ENCODE results near the gene CD320. TPM values are rescaled to one million over a fixed set of nuclear protein-coding genes. Genes with fewer than 3 reads are reported as not detected.
"Not testable (repeated sequence)": the region's sequence is repeated elsewhere in the genome, so short reads cannot be mapped to it uniquely, and the experiment has no call there.

Gene CD320
- total RNA-seq, 1 experiment from 2014 or later, result 129 TPM

GRCh38 chr19:8320564-8321066 is 12.5 kb upstream of the CD320 start:
- no peaks in the 10 kb centered on the region for H3K9me3 ChIP-seq
- H3K27me3 ChIP-seq, result no peaks in the 10 kb centered on the region
- H3K36me3 ChIP-seq, result peaks cover 57% of the 10 kb centered on the region
- DNase-seq, result no peak
- H3K4me3 ChIP-seq, result peak overlapping the region; percentile 93

- Histone ChIP-seq H3K9me3 (no peaks in the 10 kb centered on the region), H3K4me3 (peak overlapping the region; percentile 93), H3K27me3 (no peaks in the 10 kb centered on the region), H3K36me3 (peaks cover 64% of the 10 kb centered on the region)
- DNase-seq, result no peak
Observed at GRCh38 chr19:8319807-8320520, 11.8 kb upstream of the CD320 start.

- not testable (repeated sequence) for H3K27me3 ChIP-seq, H3K4me3 ChIP-seq, H3K9me3 ChIP-seq, DNase-seq
- H3K36me3 ChIP-seq, result peaks cover 67% of the 10 kb centered on the region
Observed at GRCh38 chr19:8318835-8319234, 10.7 kb upstream of the CD320 start.

- Histone ChIP-seq H3K27me3 (no peaks in the 10 kb centered on the region), H3K36me3 (peaks cover 65% of the 10 kb centered on the region), H3K9me3 (no peaks in the 10 kb centered on the region), H3K4me3 (no peak overlapping the region)
- no peak for DNase-seq
Observed at GRCh38 chr19:8316351-8317125, 8.4 kb upstream of the CD320 start.

GRCh38 chr19:8314981-8315640 is 7.0 kb upstream of the CD320 start:
- H3K4me3 ChIP-seq, H3K27me3 ChIP-seq, H3K9me3 ChIP-seq, DNase-seq: not testable (repeated sequence)
- H3K36me3 ChIP-seq, result peaks cover 76% of the 10 kb centered on the region

- Histone ChIP-seq H3K36me3 (peaks cover 88% of the 10 kb centered on the region), H3K27me3 (no peaks in the 10 kb centered on the region), H3K9me3 (no peaks in the 10 kb centered on the region), H3K4me3 (no peak overlapping the region)
- no peak for DNase-seq
Observed at GRCh38 chr19:8311461-8312260, 3.5 kb upstream of the CD320 start.

DNA sequence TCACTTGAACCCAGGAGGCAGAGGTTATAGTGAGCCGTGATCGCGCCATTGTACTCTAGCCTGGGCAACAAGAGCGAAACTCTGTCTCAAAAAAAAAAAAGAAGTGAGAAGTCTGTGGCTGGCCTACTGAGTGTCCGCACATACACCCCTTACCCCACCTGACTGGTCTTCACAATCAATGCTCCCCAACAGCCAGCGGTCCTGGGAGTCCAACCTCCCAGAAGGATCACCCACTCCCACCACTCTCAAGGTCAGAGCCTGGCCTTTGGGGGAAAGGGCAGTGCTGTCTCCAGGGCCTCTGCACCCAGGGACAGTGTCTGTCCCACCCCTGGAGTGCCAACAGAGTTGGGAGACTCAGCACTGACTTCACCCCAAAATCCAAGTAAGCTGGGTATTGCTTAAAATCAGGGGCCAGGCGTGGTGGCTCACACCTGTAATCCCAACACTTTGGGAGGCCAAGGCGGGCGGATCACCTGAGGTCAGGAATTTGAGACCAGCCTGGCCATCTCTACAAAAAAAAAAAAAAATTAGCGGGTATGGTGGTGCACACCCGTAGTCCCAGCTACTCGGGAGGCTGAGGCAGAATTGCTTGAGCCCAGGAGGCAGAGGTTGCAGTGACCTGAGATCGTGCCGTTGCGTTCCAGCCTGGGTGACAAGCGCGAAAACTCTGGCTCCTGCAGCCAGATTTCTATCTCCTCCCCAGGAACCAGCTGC is 2.3 kb upstream of the CD320 start:
- Histone ChIP-seq H3K27me3 (no peaks in the 10 kb centered on the region), H3K36me3 (peaks cover 83% of the 10 kb centered on the region), H3K4me3 (no peak overlapping the region), H3K9me3 (no peaks in the 10 kb centered on the region)
- DNase-seq, result no peak

GRCh38 chr19:8308891-8309291 is 733 bp upstream of the CD320 start:
- DNase-seq, result no peak
- Histone ChIP-seq H3K27me3 (no peaks in the 10 kb centered on the region), H3K4me3 (peak overlapping the region; percentile 58; the same call in 1 of the 2 replicates), H3K9me3 (no peaks in the 10 kb centered on the region), H3K36me3 (peaks cover 82% of the 10 kb centered on the region)

- Histone ChIP-seq H3K27me3 (no peaks in the 10 kb centered on the region), H3K36me3 (peaks cover 77% of the 10 kb centered on the region), H3K4me3 (peak overlapping the region; percentile 58), H3K9me3 (no peaks in the 10 kb centered on the region)
- DNase-seq, result no peak
Observed at GRCh38 chr19:8307400-8307964, 676 bp downstream of the CD320 start.

DNA sequence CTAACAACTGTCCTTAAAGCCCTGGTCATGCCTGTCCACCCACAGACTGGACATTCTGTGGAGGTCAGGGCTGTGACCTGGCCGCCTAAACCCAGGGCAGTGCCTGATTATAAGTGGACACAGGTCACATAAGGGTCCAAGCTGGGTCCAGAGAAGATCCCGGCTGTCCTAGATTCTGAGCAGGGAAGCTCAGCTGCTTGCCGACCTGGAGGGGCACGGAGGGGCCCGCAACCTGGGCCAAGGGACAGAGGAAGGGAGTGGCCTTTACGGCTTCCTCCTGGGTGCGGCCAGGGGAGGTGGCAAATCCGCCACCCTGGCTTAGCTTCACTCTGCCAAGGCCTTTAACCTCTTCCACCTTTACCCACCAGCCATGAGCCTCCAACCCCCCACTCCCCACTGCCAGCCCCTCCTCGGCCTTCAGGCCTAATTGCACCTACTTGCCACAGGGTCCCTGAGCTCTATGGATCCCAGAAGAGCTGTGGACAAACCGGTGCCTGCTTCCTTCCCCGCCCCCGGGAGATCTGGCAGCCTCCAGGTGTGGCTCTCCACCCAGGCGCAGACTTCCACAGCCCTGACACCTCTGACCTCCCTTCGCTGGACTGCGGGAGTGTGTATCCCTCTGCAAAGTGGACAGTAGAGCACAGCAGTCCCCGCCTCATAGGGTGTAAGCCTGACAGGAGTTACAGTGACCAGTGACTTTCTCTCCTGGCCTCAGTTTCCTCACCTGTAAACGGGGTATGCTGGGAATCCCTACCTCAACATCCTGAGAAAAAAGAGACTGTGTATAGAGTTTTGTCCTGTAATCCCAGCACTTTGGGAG is 1.7 kb downstream of the CD320 start:
- H3K36me3 ChIP-seq, result peaks cover 67% of the 10 kb centered on the region
- no peaks in the 10 kb centered on the region for H3K9me3 ChIP-seq

DNA sequence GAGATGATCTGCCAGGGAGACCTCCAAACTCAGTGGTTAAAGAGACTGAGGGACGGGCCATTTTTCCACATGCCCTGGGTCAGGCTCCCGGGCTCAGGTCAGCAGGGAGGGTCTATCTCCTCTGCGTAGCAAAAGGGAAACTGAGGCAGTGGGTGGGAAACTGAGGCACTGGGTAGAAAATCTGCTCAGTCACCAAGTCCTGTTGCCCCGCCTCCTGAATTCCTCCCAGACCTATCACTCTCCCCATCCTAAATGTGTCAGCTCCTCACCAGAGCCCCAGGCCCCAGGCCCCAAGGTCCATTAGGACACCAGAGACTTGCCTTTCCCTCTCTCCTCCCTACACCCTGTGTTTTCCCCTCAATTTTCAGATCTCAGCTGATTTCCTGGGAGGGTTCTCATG is 2.4 kb downstream of the CD320 start:
- Histone ChIP-seq H3K36me3 (peaks cover 60% of the 10 kb centered on the region), H3K9me3 (no peaks in the 10 kb centered on the region), H3K27me3 (no peaks in the 10 kb centered on the region), H3K4me3 (no peak overlapping the region)
- no peak for DNase-seq

More for the DNA sequence above, 1.7 kb downstream of the CD320 start:
- DNase-seq, result no peak
- Histone ChIP-seq H3K27me3 (no peaks in the 10 kb centered on the region), H3K4me3 (no peak overlapping the region)

GRCh38 chr19:8304841-8305621 is 3.1 kb downstream of the CD320 start:
- Histone ChIP-seq H3K4me3 (no peak overlapping the region), H3K9me3 (no peaks in the 10 kb centered on the region), H3K27me3 (no peaks in the 10 kb centered on the region), H3K36me3 (peaks cover 53% of the 10 kb centered on the region)
- DNase-seq, result peak; percentile 41

DNA sequence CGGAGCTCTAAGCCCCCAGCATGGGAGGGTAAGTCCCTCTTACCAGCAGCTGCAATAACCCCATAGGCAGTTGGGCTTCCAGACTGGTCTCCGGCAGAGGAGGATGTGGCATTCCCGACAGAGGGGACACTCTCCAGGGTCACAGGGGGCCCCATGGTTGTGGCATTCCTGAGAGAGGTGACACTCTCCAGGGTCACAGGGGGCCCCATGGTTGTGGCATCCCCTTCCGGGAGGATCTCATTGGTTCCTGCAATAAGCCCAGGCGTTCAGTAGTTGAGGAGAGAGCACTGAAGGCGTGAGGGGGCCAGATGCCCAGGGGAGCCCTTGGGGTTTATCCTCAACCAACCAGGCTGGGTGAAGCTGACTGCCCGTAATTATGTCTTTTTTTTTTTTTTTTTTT is 5.4 kb downstream of the CD320 start:
- Histone ChIP-seq H3K36me3 (peaks cover 32% of the 10 kb centered on the region), H3K27me3 (no peaks in the 10 kb centered on the region)
- no peak for DNase-seq

DNA sequence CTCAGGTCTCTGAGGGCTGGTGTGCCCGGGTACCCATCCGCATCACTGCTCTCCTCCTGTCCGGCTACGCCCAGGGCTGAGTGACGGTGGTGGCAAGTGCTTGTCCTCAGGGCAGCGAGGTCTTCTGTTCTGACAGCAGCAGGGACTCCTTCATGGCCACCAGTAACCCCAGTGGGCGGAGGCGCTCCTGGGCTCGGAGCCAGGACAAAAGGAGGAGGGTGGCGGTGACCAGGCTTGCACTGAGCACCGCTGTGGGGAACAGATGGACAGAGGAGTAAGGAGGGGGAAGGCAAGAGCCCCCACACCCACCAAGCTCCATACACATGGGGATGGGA is 5.8 kb downstream of the CD320 start:
- no peak for DNase-seq
- H3K9me3 ChIP-seq, result no peaks in the 10 kb centered on the region
- H3K36me3 ChIP-seq, result peaks cover 28% of the 10 kb centered on the region
- H3K27me3 ChIP-seq, result no peaks in the 10 kb centered on the region
- H3K4me3 ChIP-seq, result no peak overlapping the region

More for the DNA sequence above, 5.4 kb downstream of the CD320 start:
- H3K9me3 ChIP-seq, result no peaks in the 10 kb centered on the region
- H3K4me3 ChIP-seq, result no peak overlapping the region
